ENCODE results near the gene KCNJ11. TPM values are rescaled to one million over a fixed set of nuclear protein-coding genes. Genes with fewer than 3 reads are reported as not detected.

KCNJ11 gene
- total RNA-seq, 1 donor from 2014 or later = 6.6 TPM

Other genes starting within 250 kb of the KCNJ11 start
- gene PIK3C2A, start 180.7 kb downstream of the KCNJ11 start, total RNA-seq = 89.0 TPM
- gene NUCB2, start 111.9 kb downstream of the KCNJ11 start, total RNA-seq = 51.3 TPM
- 2.1 TPM for gene NCR3LG1, start 36.9 kb downstream of the KCNJ11 start, total RNA-seq
- 8.2 TPM for gene ABCC8, start 88.2 kb upstream of the KCNJ11 start, total RNA-seq
- gene USH1C, start 155.8 kb upstream of the KCNJ11 start, total RNA-seq = not detected
- not detected for gene OTOG, start 158.6 kb upstream of the KCNJ11 start, total RNA-seq

All from sciatic nerve (tissue), 1 donor.